Ovary (tissue), 3 donors: ENCODE data around the gene TDO2.

Source experiments
- CTCF ChIP-seq, 3 donors: fragments of 450-650 bp in 2 of 3; fragments of 200-600 bp in 1 of 3; IDR thresholded peaks; one replicate each; pipeline versions ENCODE4 v1.5.1 to v1.8.0; 2016 to 2022; ENCODE audit warnings: antibody characterized with exemption in 3 of 3, mild to moderate bottlenecking in 1 of 3
- EP300 ChIP-seq: sonication (generic); formaldehyde crosslinking; IDR thresholded peaks from one replicate; pipeline ENCODE4 v1.6.1; 2017; ENCODE audit warnings: antibody characterized with exemption
- donor health status: DM: no; HTN: no; CAD: no.

- TF ChIP-seq CTCF (IDR thresholded peaks at IDR 0.05): no peak
- TF ChIP-seq EP300: no peak
Observed at GRCh38 chr4:155889946-155890345, 13.6 kb upstream of the TDO2 start.
